Adrenal gland (tissue), 12 donors: Measurements from ENCODE around the gene DNAJC8. TPM values are rescaled to one million over a fixed set of nuclear protein-coding genes. Genes with fewer than 3 reads are reported as not detected.

Experiments used
- DNase-seq, 7 donors: peaks; one replicate each; pipeline ENCODE4 v3.0.0-alpha.2; 2019 to 2020
- H3K27ac ChIP-seq, 5 donors: fragments of 200-600 bp; sonication (generic) in 4 of 5; 1 replicate in 3 of 5; 2 replicates in 2 of 5; pipeline versions ENCODE4 v1.5.1 to v1.8.0; 2016 to 2020; ENCODE audit warnings: mild to moderate bottlenecking in 1 of 5
- H3K27me3 ChIP-seq: fragments of 200-600 bp; 2 replicates; pipeline ENCODE4 v1.8.0; 2021
- H3K36me3 ChIP-seq, 2 donors: fragments of 200-600 bp; replicated peaks in 1 of 2; 1 replicate in 1 of 2; 2 replicates in 1 of 2; pipeline versions ENCODE4 v1.5.1 to v1.8.0; 2018 to 2022
- H3K4me1 ChIP-seq, 2 donors: fragments of 200-600 bp; replicated peaks in 1 of 2; 1 replicate in 1 of 2; 2 replicates in 1 of 2; pipeline versions ENCODE4 v1.5.1 to v1.8.0; 2018 to 2021
- H3K4me3 ChIP-seq, 4 donors: fragments of 200-600 bp; sonication (generic) in 3 of 4; one replicate each; pipeline ENCODE4 v1.5.1; 2016 to 2018
- H3K9me3 ChIP-seq, 3 donors: fragments of 200-600 bp; sonication (generic) in 1 of 3; replicated peaks in 1 of 3; 1 replicate in 2 of 3; 2 replicates in 1 of 3; pipeline versions ENCODE4 v1.5.1 to v1.8.0; 2016 to 2021
- CTCF ChIP-seq, 6 experiments: fragments of 450-650 bp in 4 of 6; fragments of 200-600 bp in 2 of 6; sonication (generic) in 1 of 6; IDR thresholded peaks; 1 replicate in 5 of 6; 2 replicates in 1 of 6; pipeline versions ENCODE4 v1.5.1 to v1.8.0; 2016 to 2021; ENCODE audit warnings: antibody characterized with exemption in 6 of 6, mild to moderate bottlenecking in 2 of 6, moderate library complexity in 1 of 6
- POLR2A ChIP-seq, 2 donors: fragments of 450-650 bp; IDR thresholded peaks; one replicate each; pipeline ENCODE4 v1.6.1; 2017; ENCODE audit warnings: antibody characterized with exemption in 2 of 2, mild to moderate bottlenecking in 2 of 2, moderate library complexity in 1 of 2
- WGBS, 4 donors: extraction: QIAGEN DNeasy Blood & Tissue Kit in 2 of 4; methylation state at CpG; one replicate each; pipeline versions ENCODE4 v1.1.5 to v1.1.7; 2013 to 2017; 5-methylcytosine and 5-hydroxymethylcytosine counted together
- intact Hi-C, 2 donors: fragments of 100-400 bp; cut with DNase I; formaldehyde crosslinking; loops; one replicate each; pipeline versions ENCODE4 v1.14.1 to v1.15.0; 2022 to 2023
- polyA plus RNA-seq, 3 donors: library from polyadenylated mRNA; stranded (reverse); fragments of 200-250 nt in 2 of 3; fragments of 350-450 nt in 1 of 3; fragmentation: Illumina TruSeq in 1 of 3; extraction: RNeasy Lipid Tissue Mini Kit (QIAGEN cat#74804) in 1 of 3; gene quantifications; one replicate each; pipeline ENCODE4 v1.2.3, GENCODE V29; 2013 to 2014
- total RNA-seq, 9 donors: library from RNA; depleted of rRNA in 4 of 9; stranded (reverse); fragments of >200 nt in 4 of 9; fragments of 120-200 nt in 1 of 9; fragmentation: NEBNext Ultra II Directional in 1 of 9; extraction: Animal tissue kit (Norgen Biotek cat#: 25700) in 1 of 9; gene quantifications; one replicate each; pipeline versions ENCODE4 v1.1.0 to v1.2.4, GENCODE V29; 2013 to 2023
- donor health status: healthy with polysubstance abuse.
- donor health status: Bipolar disorder and iron deficiency.
- donor health status: DM: yes; HTN: yes; CAD: no.
- donor health status: DM: no; HTN: no; CAD: no.
- donor health status: DM: no; HTN: no; CAD: no.
- donor health status: DM: yes; HTN: yes; CAD: no.

DNAJC8 gene
- total and polyA plus RNA-seq, 12 donors, result 45.7 to 150 (median 66.9) TPM

GRCh38 chr1:28265577-28265976 lies 32.7 kb upstream of the DNAJC8 start:
- intact Hi-C loops, result loop anchor here (10.0 kb wide), 2 partner anchors 49 to 69 kb away; no protein-coding TSS in a partner anchor
- Histone ChIP-seq H3K27me3 (no peaks in the 10 kb centered on the region), H3K4me3 (no peak overlapping the region), H3K36me3 (no peaks in the 10 kb centered on the region), H3K9me3 (no peaks in the 10 kb centered on the region), H3K27ac (no peak overlapping the region), H3K4me1 (peaks cover 13 to 20% of the 10 kb centered on the region in 2 donors)
- WGBS, 4 donors, result 92 to 94% (median 92%) methylated on average over 8 of the region's 8 CpGs
- TF ChIP-seq CTCF (IDR thresholded peaks at IDR 0.05) (no peak), POLR2A (IDR thresholded peaks at IDR 0.05) (no peak)
- DNase-seq, result no peak

GRCh38 chr1:28264897-28265296 lies 32.1 kb upstream of the DNAJC8 start:
- intact Hi-C loops, result loop anchor here (10.0 kb wide), 2 partner anchors 50 to 70 kb away; no protein-coding TSS in a partner anchor
- DNase-seq, result no peak
- H3K27me3 ChIP-seq, result no peaks in the 10 kb centered on the region

GRCh38 chr1:28260803-28261174 lies 28.0 kb upstream of the DNAJC8 start:
- Histone ChIP-seq H3K36me3 (no peaks in the 10 kb centered on the region), H3K4me3 (peak overlapping the region in 2 of 4 donors; percentile 70 to 73), H3K9me3 (no peaks in the 10 kb centered on the region), H3K27me3 (no peaks in the 10 kb centered on the region), H3K4me1 (peaks cover 14 to 26% of the 10 kb centered on the region in 2 donors), H3K27ac (no peak overlapping the region)
- TF ChIP-seq POLR2A (IDR thresholded peaks at IDR 0.05), result no peak
- TF ChIP-seq CTCF (IDR thresholded peaks at IDR 0.05), result no peak
- 58 to 64% (median 60%) methylated on average over 7 of the region's 7 CpGs for WGBS, 4 donors
- intact Hi-C loops, result loop anchor here (10.0 kb wide), 2 partner anchors 54 to 74 kb away; no protein-coding TSS in a partner anchor
- DNase-seq, result no peak

More at GRCh38 chr1:28264897-28265296, 32.1 kb upstream of the DNAJC8 start:
- 89 to 100% (median 97%) methylated on average over 1 of the region's 1 CpG; no CpG with 5 or more reads in 1 of the 4 donors for WGBS, 4 donors
- H3K27ac ChIP-seq, result no peak overlapping the region
- no peak overlapping the region for H3K4me3 ChIP-seq
- no peaks in the 10 kb centered on the region for H3K9me3 ChIP-seq
- peaks cover 14 to 20% of the 10 kb centered on the region in 2 donors for H3K4me1 ChIP-seq
- H3K36me3 ChIP-seq, result no peaks in the 10 kb centered on the region
- no peak for TF ChIP-seq POLR2A (IDR thresholded peaks at IDR 0.05)
- no peak for TF ChIP-seq CTCF (IDR thresholded peaks at IDR 0.05)

- WGBS, 4 donors, result 1 to 10% (median 2%) methylated on average over 6 to 66 of the region's 66 CpGs
- no peaks in the 10 kb centered on the region for H3K36me3 ChIP-seq
- intact Hi-C loops, result loop anchor here (10.0 kb wide), 2 partner anchors 55 to 75 kb away; no protein-coding TSS in a partner anchor
- H3K4me3 ChIP-seq, result peak overlapping the region; percentile 67 to 73 (median 71)
- H3K4me1 ChIP-seq, result peaks cover 14 to 26% of the 10 kb centered on the region in 2 donors
- peak overlapping the region; percentile 62 to 87 (median 84) for H3K27ac ChIP-seq
- no peaks in the 10 kb centered on the region for H3K9me3 ChIP-seq
- no peaks in the 10 kb centered on the region for H3K27me3 ChIP-seq
- peak; percentile 74 to 84 (median 77) for DNase-seq
- no peak for TF ChIP-seq CTCF (IDR thresholded peaks at IDR 0.05)
- peak in 1 of 2 donors; percentile 22 for TF ChIP-seq POLR2A (IDR thresholded peaks at IDR 0.05)
Observed at GRCh38 chr1:28259934-28260802, 27.3 kb upstream of the DNAJC8 start.
